Sciatic nerve (tissue), 2 donors: ENCODE results near the gene TACC3. TPM values are rescaled to one million over a fixed set of nuclear protein-coding genes. Genes with fewer than 3 reads are reported as not detected.
"Not testable (repeated sequence)": the region's sequence is repeated elsewhere in the genome, so short reads cannot be mapped to it uniquely, and the experiment has no call there.

Experiments used
- ATAC-seq: fragments of 200-7000 bp; cut with Tn5 transposase; one replicate; pipeline ENCODE4 v1.9.1; 2020; ENCODE audit warnings: mild to moderate bottlenecking, moderate library complexity
- DNase-seq: peaks from one replicate; pipeline ENCODE4 v3.0.0-alpha.2; 2020; ENCODE audit warnings: low spot score
- intact Hi-C: fragments of 100-400 bp; cut with DNase I; formaldehyde crosslinking; loops from one replicate; pipeline ENCODE4 v1.14.2; 2022
- total RNA-seq: library from RNA; stranded (reverse); fragmentation: NEBNext Ultra II Directional; extraction: Animal tissue kit (Norgen Biotek cat#: 25700); gene quantifications from one replicate; pipeline ENCODE4 v1.2.1, GENCODE V29; 2021
- donor health status: DM: no; HTN: no; CAD: no.
- donor health status: DM: no; HTN: no; CAD: no.

Gene TACC3
- total RNA-seq, 1 donor from 2014 or later: 9.9 TPM

DNA sequence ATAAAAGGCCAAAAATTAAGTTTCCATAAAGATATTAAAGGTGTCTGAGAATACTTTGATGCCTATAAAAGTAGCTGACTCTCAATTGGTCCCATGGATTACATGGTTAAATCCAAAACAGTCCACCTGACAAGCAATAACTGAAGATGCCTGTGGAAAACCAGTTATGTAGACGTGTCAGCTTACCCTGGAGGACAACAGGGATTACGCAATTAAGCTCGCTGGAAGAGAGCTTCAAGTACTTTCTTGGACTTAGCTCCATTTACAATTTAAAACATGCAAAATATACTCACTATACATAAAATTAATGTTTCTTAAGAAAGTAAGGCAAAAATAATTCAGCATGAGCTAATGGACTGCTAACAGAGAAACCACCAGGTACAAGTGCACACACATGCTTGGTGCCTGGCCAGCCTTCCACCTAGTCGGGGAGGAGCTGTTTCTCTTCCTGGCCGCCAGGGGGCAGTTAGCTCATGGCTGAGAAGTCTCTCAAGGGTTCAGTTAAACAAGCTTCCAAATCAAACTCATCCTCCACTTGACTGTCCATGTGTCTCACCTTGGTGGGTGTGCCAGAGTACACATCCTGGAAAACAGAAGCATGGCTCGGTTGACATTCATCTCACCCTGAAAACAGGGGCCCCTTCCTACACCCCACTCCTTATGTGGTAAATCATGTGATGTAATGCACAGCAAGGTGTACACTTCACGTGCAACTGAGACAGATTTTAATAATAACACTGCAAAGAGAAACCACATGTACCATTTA is 28.0 kb upstream of the TACC3 start:
- ATAC-seq: peak; percentile 81
- intact Hi-C loops: loop anchor here (5.0 kb wide), 1 partner anchor 34 kb away; no protein-coding TSS in a partner anchor
- peak; percentile 81 for DNase-seq

GRCh38 chr4:1695913-1696312 is 25.4 kb upstream of the TACC3 start:
- peak; percentile 59 for ATAC-seq
- no peak for DNase-seq
- intact Hi-C loops: no loop called here

DNA sequence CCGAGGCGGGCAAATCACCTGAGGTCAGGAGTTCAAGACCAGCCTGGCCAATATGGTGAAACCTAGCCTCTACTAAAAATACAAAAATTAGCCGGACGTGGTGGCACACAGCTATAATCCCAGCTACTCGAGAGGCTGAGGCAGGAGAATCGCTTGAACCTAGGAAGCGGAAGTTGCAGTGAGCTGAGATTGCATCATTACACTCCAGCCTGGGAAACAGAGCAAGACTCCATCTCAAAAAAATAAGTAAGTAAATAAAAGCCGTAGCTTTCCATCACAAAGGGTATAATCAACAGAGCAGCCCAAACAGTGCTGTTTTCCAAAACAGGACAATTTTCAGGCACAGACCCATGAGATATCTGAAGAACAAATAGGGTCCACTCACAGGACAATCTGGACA is 19.6 kb upstream of the TACC3 start:
- intact Hi-C loops, ATAC-seq, DNase-seq: not testable (repeated sequence)

GRCh38 chr4:1703867-1704266 is 17.5 kb upstream of the TACC3 start:
- no peak for ATAC-seq
- intact Hi-C loops: no loop called here
- no peak for DNase-seq

DNA sequence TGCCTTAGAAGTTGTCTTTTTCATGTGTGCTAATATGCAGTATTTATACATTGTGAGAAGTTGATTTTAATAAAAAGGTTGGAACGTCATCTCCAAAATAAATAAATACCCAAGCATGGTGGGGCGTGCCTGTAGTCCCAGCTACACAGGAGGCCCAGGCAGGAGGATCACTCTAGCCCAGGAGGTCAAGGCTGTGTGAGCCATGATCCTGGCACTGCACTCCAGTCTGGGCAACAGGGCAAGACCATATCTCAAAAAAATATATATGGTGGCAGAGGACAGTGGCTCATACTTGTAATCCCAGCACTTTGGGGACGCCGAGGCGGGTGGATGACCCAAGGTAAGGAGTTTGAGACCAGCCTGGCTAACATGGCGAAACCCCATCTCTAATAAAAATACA is 15.6 kb upstream of the TACC3 start:
- ATAC-seq: no peak
- DNase-seq: no peak
- intact Hi-C loops: no loop called here

GRCh38 chr4:1706358-1706757 is 15.0 kb upstream of the TACC3 start:
- DNase-seq: no peak
- intact Hi-C loops: no loop called here
- no peak for ATAC-seq

- ATAC-seq: no peak
- DNase-seq: no peak
- intact Hi-C loops: no loop called here
Observed at GRCh38 chr4:1708581-1708980, 12.7 kb upstream of the TACC3 start.

- no peak for DNase-seq
- ATAC-seq: no peak
- intact Hi-C loops: no loop called here
Observed at GRCh38 chr4:1711055-1711570, 10.2 kb upstream of the TACC3 start.

DNA sequence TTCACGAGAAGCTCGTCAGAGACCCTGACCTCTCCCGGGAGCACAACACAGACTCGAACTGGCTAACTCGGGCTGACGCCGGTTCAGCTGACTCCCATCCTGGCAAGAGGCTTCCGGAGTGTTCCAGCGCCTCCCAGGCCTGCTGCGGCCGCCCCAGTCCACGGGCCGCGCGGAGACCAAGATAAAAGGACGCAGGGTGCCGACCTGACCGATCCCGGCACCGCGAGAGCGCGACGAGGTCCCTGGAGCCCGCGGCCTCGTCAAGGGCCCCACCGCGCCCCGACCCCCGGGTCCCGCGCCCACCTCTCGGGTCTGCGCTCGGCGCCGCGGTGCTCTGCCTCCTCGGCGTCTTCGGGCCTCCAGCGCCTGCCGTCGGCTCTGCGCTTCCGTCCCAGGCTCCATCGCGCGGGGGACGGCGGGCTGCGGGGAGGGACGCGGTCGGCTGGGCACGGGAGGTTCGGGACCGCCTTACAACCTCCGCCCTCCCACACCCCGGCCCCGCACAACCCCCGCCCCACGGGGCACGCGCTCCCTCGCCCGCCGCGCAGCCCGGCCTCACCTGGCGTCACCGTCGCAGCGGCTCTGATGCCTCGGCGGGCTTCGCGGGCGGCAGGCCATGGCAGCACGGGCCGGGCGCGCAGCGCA is 9.6 kb upstream of the TACC3 start:
- intact Hi-C loops: no loop called here
- ATAC-seq (peak; percentile 52), DNase-seq (peak; percentile 77)

- intact Hi-C loops: no loop called here
- peak; percentile 96 for DNase-seq
- peak; percentile 93 for ATAC-seq
Observed at GRCh38 chr4:1712216-1713002, 8.9 kb upstream of the TACC3 start, which contains the start of gene SLBP. Gene SLBP, minus strand, starts transcription at chr4:1712319. Its CDS starts 131 bp downstream, at chr4:1712188.

GRCh38 chr4:1713003-1713851 is 8.1 kb upstream of the TACC3 start:
- no peak for DNase-seq
- intact Hi-C loops: no loop called here
- no peak for ATAC-seq

- no peak for ATAC-seq
- DNase-seq: no peak
- intact Hi-C loops: no loop called here
Observed at GRCh38 chr4:1714303-1715001, 6.9 kb upstream of the TACC3 start.

- intact Hi-C loops: no loop called here
- ATAC-seq: no peak
- DNase-seq: no peak
Observed at GRCh38 chr4:1715002-1715758, 6.1 kb upstream of the TACC3 start.

GRCh38 chr4:1716065-1716945 is 5.0 kb upstream of the TACC3 start:
- intact Hi-C loops: no loop called here
- ATAC-seq (no peak), DNase-seq (no peak)

- intact Hi-C loops: no loop called here
- ATAC-seq: no peak
Observed at GRCh38 chr4:1717129-1718094, 3.9 kb upstream of the TACC3 start.

More at GRCh38 chr4:1717129-1718094, 3.9 kb upstream of the TACC3 start:
- DNase-seq: no peak
